Right lobe of liver (tissue), 4 donors: ENCODE data around the gene SYT15.
"Not testable (repeated sequence)": the region's sequence is repeated elsewhere in the genome, so short reads cannot be mapped to it uniquely, and the experiment has no call there.

Experiments used
- POLR2A ChIP-seq: fragments of 450-650 bp; IDR thresholded peaks from one replicate; pipeline ENCODE4 v1.6.1; 2017; ENCODE audit warnings: antibody characterized with exemption, mild to moderate bottlenecking
- TF ChIP-seq, protein P1 (sequence below), 4 donors: fragments of 200-600 bp in 3 of 4; fragments of 450-650 bp in 1 of 4; IDR thresholded peaks; one replicate each; pipeline versions ENCODE4 v1.5.1 to v1.8.0; 2016 to 2022; ENCODE audit warnings: antibody characterized with exemption in 4 of 4, mild to moderate bottlenecking in 2 of 4
- donor health status: DM: no; HTN: no; CAD: no.
- donor health status: DM: no; HTN: no; CAD: no.
- donor health status: DM: no; HTN: yes; CAD: no.

DNA sequence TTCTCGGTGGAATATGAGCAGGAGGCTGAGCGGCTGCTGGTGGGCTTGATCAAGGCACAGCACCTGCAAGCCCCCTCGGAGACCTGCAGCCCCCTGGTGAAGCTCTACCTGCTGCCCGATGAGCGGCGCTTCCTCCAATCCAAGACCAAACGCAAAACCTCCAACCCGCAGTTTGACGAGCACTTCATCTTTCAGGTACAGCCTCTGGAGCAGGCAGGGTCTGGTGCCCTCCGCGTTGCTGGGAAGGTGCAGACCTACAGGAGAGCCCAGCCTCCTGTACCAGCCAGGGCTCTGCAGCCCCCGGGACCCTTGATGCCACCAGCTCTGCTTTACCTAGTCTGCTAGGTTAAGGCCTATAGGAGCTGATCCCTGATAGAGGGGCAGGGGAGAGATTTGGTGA, 3.1 kb downstream of the SYT15 start:
- TF ChIP-seq, protein P1, sequence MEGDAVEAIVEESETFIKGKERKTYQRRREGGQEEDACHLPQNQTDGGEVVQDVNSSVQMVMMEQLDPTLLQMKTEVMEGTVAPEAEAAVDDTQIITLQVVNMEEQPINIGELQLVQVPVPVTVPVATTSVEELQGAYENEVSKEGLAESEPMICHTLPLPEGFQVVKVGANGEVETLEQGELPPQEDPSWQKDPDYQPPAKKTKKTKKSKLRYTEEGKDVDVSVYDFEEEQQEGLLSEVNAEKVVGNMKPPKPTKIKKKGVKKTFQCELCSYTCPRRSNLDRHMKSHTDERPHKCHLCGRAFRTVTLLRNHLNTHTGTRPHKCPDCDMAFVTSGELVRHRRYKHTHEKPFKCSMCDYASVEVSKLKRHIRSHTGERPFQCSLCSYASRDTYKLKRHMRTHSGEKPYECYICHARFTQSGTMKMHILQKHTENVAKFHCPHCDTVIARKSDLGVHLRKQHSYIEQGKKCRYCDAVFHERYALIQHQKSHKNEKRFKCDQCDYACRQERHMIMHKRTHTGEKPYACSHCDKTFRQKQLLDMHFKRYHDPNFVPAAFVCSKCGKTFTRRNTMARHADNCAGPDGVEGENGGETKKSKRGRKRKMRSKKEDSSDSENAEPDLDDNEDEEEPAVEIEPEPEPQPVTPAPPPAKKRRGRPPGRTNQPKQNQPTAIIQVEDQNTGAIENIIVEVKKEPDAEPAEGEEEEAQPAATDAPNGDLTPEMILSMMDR (IDR thresholded peaks at IDR 0.05): not testable (repeated sequence)
- TF ChIP-seq POLR2A: not testable (repeated sequence)
